Neural cell (in vitro differentiated cells): ENCODE measurements around the gene SMTNL2. TPM values are rescaled to one million over a fixed set of nuclear protein-coding genes. Genes with fewer than 3 reads are reported as not detected.

Source experiments
- H2AFZ ChIP-seq: fragments of 200-600, 300-800 bp; sonication (generic), shearing (Covaris generic); 2 replicates; pipeline ENCODE4 v1.6.0; 2014; ENCODE audit warnings: low read depth, mild to moderate bottlenecking, antibody characterized with exemption, low read length, moderate library complexity
- H3F3A ChIP-seq: fragments of 200-600 bp; shearing (Covaris generic); 2 replicates; pipeline ENCODE4 v1.6.1; 2016; ENCODE audit warnings: mild to moderate bottlenecking, moderate library complexity, mixed read lengths, antibody characterized with exemption, low read length; ENCODE audit not compliant: insufficient read depth, poor library complexity, severe bottlenecking
- H3K27ac ChIP-seq: fragments of 200-600, 300-800 bp; sonication (generic), shearing (Covaris generic); 2 replicates; pipeline ENCODE4 v1.5.1; 2014; ENCODE audit warnings: mild to moderate bottlenecking, low read length, moderate library complexity
- H3K27me3 ChIP-seq: fragments of 300-800, 200-600 bp; sonication (generic), shearing (Covaris generic); 2 replicates; pipeline ENCODE4 v1.6.0; 2014; ENCODE audit warnings: mild to moderate bottlenecking, low read depth, low read length, moderate library complexity; ENCODE audit not compliant: insufficient read depth
- H3K36me3 ChIP-seq: fragments of 300-800, 200-600 bp; sonication (generic), shearing (Covaris generic); 2 replicates; pipeline ENCODE4 v1.5.1; 2014; ENCODE audit warnings: mild to moderate bottlenecking, antibody characterized with exemption, low read length, moderate library complexity; ENCODE audit not compliant: insufficient read depth
- H3K4me2 ChIP-seq: fragments of 300-800, 200-600 bp; sonication (generic), shearing (Covaris generic); 2 replicates; pipeline ENCODE4 v1.6.0; 2014; ENCODE audit warnings: mild to moderate bottlenecking, low read length
- H3K4me3 ChIP-seq: fragments of 300-800, 200-600 bp; sonication (generic), shearing (Covaris generic); 2 replicates; pipeline ENCODE4 v1.5.1; 2014; ENCODE audit warnings: mild to moderate bottlenecking, low read length, moderate library complexity
- H3K79me2 ChIP-seq: fragments of 200-600 bp; shearing (Covaris generic); replicated peaks from 2 replicates; pipeline ENCODE4 v1.6.0; 2014; ENCODE audit warnings: mild to moderate bottlenecking, low read length, moderate library complexity; ENCODE audit not compliant: insufficient read depth
- H3K9ac ChIP-seq: fragments of 300-800, 200-600 bp; sonication (generic), shearing (Covaris generic); 2 replicates; pipeline ENCODE4 v1.6.1; 2016; ENCODE audit warnings: mild to moderate bottlenecking, low read length, mixed read lengths
- H3K9me2 ChIP-seq: fragments of 200-600 bp; shearing (Covaris generic); 2 replicates; pipeline ENCODE4 v1.6.1; 2016; ENCODE audit warnings: mild to moderate bottlenecking, low read length, mixed read lengths; ENCODE audit not compliant: insufficient read depth
- H3K9me3 ChIP-seq: fragments of 200-600, 300-800 bp; sonication (generic), shearing (Covaris generic); 2 replicates; pipeline ENCODE4 v1.6.1; 2016; ENCODE audit warnings: mild to moderate bottlenecking, mixed run types, low read length, moderate library complexity, mixed read lengths
- H4K20me1 ChIP-seq: fragments of 200-600 bp; shearing (Covaris generic); 2 replicates; pipeline ENCODE4 v1.6.1; 2016; ENCODE audit warnings: mild to moderate bottlenecking, mixed run types; ENCODE audit not compliant: insufficient read depth
- CTCF ChIP-seq: fragments of 450-650 bp; IDR thresholded peaks from 2 replicates; pipeline ENCODE4 v1.5.1; 2014; ENCODE audit warnings: antibody characterized with exemption, mild to moderate bottlenecking, moderate library complexity; ENCODE audit not compliant: poor library complexity, severe bottlenecking
- EP300 ChIP-seq: fragments of 450-650 bp; conservative IDR thresholded peaks from 2 replicates; pipeline ENCODE4 v1.6.1; 2014; ENCODE audit warnings: antibody characterized with exemption, mild to moderate bottlenecking, moderate library complexity; ENCODE audit not compliant: poor library complexity, severe bottlenecking
- EZH2 ChIP-seq: fragments of 200-600, 300-800 bp; shearing (Covaris generic), sonication (generic); IDR thresholded peaks from 2 replicates; pipeline ENCODE4 v1.6.1; 2014; ENCODE audit warnings: antibody characterized with exemption, low read length, borderline replicate concordance, mild to moderate bottlenecking; ENCODE audit not compliant: insufficient read depth, poor library complexity, severe bottlenecking
- MXI1 ChIP-seq: fragments of 450-650 bp; conservative IDR thresholded peaks from 2 replicates; pipeline ENCODE4 v1.6.1; 2014; ENCODE audit warnings: antibody characterized with exemption, mild to moderate bottlenecking; ENCODE audit not compliant: poor library complexity, severe bottlenecking
- POLR2AphosphoS5 ChIP-seq: IDR thresholded peaks from 2 replicates; pipeline ENCODE4 v1.6.1; 2012
- RAD21 ChIP-seq: fragments of 450-650 bp; conservative IDR thresholded peaks from 2 replicates; pipeline ENCODE4 v1.6.1; 2014; ENCODE audit warnings: antibody characterized with exemption, mild to moderate bottlenecking, moderate library complexity
- REST ChIP-seq: IDR thresholded peaks from 2 replicates; pipeline ENCODE4 v1.6.1; 2012; ENCODE audit warnings: borderline replicate concordance
- SMC3 ChIP-seq: fragments of 450-650 bp; conservative IDR thresholded peaks from 2 replicates; pipeline ENCODE4 v1.6.1; 2014; ENCODE audit warnings: antibody characterized with exemption, mild to moderate bottlenecking, moderate library complexity; ENCODE audit not compliant: poor library complexity
- TAF1 ChIP-seq: IDR thresholded peaks from 2 replicates; pipeline ENCODE4 v1.6.1; 2012; ENCODE audit warnings: low read depth
- polyA plus RNA-seq: library from polyadenylated mRNA; depleted of rRNA; stranded (reverse); fragments of >200 nt; gene quantifications from 2 replicates; pipeline ENCODE4 v1.2.3, GENCODE V29; 2014

The SMTNL2 gene
- polyA plus RNA-seq, 1 donor from 2014 or later = 0.81 TPM

- Histone ChIP-seq H3K27ac (no peak overlapping the region), H3K9me3 (no peaks in the 10 kb centered on the region), H4K20me1 (no peaks in the 10 kb centered on the region), H3K9me2 (no peaks in the 10 kb centered on the region), H3K36me3 (no peaks in the 10 kb centered on the region), H3K4me3 (no peak overlapping the region), H3K27me3 (no peaks in the 10 kb centered on the region), H3F3A (no peaks in the 10 kb centered on the region), H3K9ac (no peak overlapping the region), H3K79me2 (no peaks in the 10 kb centered on the region), H3K4me2 (no peak overlapping the region), H2AFZ (no peak overlapping the region)
- TF ChIP-seq CTCF (no peak), REST (no peak), MXI1 (no peak), RAD21 (no peak), TAF1 (no peak), SMC3 (no peak), EZH2 (no peak), EP300 (no peak), POLR2AphosphoS5 (no peak)
Measured at GRCh38 chr17:4592240-4593005, 8.1 kb downstream of the SMTNL2 start.

GRCh38 chr17:4593021-4593421, 8.7 kb downstream of the SMTNL2 start:
- no peak overlapping the region for H3K27ac ChIP-seq
- H3K27me3 ChIP-seq = no peaks in the 10 kb centered on the region
- H3K36me3 ChIP-seq = no peaks in the 10 kb centered on the region
- no peak overlapping the region for H3K4me3 ChIP-seq
- H3K9me3 ChIP-seq = no peaks in the 10 kb centered on the region
- H2AFZ ChIP-seq = no peak overlapping the region
- no peaks in the 10 kb centered on the region for H3K79me2 ChIP-seq
- no peaks in the 10 kb centered on the region for H4K20me1 ChIP-seq
- H3F3A ChIP-seq = no peaks in the 10 kb centered on the region
- H3K4me2 ChIP-seq = no peak overlapping the region
- no peaks in the 10 kb centered on the region for H3K9me2 ChIP-seq
- no peak overlapping the region for H3K9ac ChIP-seq
- no peak for TF ChIP-seq RAD21
- TF ChIP-seq SMC3 = no peak
- no peak for TF ChIP-seq CTCF
- no peak for TF ChIP-seq MXI1
- no peak for TF ChIP-seq TAF1
- TF ChIP-seq POLR2AphosphoS5 = no peak
- TF ChIP-seq EZH2 = no peak
- TF ChIP-seq REST = no peak
- no peak for TF ChIP-seq EP300
